ENCODE results near the gene SFRP2. TPM values are rescaled to one million over a fixed set of nuclear protein-coding genes. Genes with fewer than 3 reads are reported as not detected.
A peak's percentile ranks its signal among the peaks of the same experiment; 100 is the strongest.

The SFRP2 gene
- total and polyA plus RNA-seq, 4 experiments from 2014 or later: not detected

DNA sequence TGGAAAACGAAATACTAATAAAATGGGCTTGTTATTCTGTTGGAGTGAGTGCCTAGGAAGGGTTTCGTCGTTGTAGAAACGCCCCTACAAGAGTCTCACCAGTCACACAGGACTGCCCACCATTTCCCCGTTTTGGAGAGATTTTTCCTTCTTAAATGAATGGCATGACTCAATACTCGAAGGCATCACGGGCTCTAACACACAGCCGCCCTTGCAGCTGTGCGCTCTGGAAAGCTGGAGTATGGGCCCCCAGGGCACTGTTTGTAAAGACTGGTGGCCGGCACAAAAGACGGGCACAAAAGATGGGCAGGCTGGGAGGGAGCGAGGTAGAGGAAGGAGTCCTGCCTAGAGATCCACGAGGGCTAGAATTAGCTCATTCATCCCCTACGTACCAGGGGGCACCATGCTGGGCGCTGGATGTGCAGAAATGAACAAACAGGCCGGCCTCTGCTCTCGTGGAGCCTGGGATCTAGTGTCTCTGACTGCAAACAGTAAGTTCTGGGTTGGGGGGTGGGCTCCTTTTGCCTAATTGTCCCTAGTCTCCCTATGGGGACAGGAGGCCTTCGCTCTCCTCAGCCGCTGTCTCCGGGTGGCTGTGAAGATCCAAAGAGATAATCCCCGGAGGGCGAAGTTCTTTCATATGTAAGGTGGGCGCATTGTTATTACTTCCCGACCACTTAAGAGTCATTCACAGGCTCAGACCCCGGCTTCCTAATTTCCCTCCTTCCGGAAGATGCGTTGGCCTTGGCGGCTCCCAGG, 1.0 kb upstream of the SFRP2 start:
- ChIA-PET POLR2A (ENCODE audit: partially characterized antibody) (no interaction called here), CTCF (ENCODE audit: partially characterized antibody) (no interaction called here)
- H3K4me3 Mint-ChIP-seq: peak overlapping the region in 7 of 8 donors; percentile 15 to 78 (median 49)
- H3K4me1 ChIP-seq (ENCODE audit: insufficient read depth, low read length): peaks cover 36% of the 10 kb centered on the region
- DNase-seq: no peak
- no peak overlapping the region for H3K4me3 ChIP-seq (ENCODE audit: low read length in 2 of 2)
- no peaks in the 10 kb centered on the region for H3K36me3 Mint-ChIP-seq
- no peaks in the 10 kb centered on the region for H3K9me3 ChIP-seq (ENCODE audit: control insufficient read depth in 1 of 2, low read length in 2 of 2)
- no peaks in the 10 kb centered on the region for H3K36me3 ChIP-seq (ENCODE audit: insufficient read depth, low read length)
- intact Hi-C loops (cut with micrococcal nuclease): loop anchor here (5.0 kb wide), 4 partner anchors 227 to 827 kb away; partner anchors contain the start of gene PLRG1
- no peaks in the 10 kb centered on the region for H3K9me3 Mint-ChIP-seq
- H3K4me1 Mint-ChIP-seq: peaks cover 18 to 45% (median 34%) of the 10 kb centered on the region in 4 donors
- peaks cover 64 to 69% of the 10 kb centered on the region in 2 donors for H3K27me3 Mint-ChIP-seq
- no peak overlapping the region for H3K27ac ChIP-seq (ENCODE audit: low read depth, low read length)
- H3K27ac Mint-ChIP-seq: no peak overlapping the region
- H3K27me3 ChIP-seq (ENCODE audit: insufficient read depth, low read length): peaks cover 45% of the 10 kb centered on the region

DNA sequence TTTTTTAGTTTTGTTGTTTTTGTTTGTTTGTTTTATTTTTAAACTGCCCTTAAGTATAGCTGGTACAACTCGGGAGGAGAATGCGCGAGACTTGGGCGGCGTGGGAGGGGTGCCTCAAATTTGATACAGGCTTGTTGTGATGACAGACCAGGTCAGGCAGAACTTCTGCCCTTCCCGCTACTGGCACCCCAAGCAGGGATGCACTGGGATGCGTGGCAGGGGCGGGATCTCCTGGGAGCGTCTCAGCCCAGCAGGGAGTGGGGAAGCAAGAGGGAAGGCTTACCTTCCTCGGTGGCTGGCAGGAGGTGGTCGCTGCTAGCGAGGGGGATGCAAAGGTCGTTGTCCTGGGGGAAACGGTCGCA, 851 bp downstream of the SFRP2 start:
- no peaks in the 10 kb centered on the region for H3K36me3 ChIP-seq (ENCODE audit: insufficient read depth, low read length)
- Mint-ChIP-seq H3K9me3 (no peaks in the 10 kb centered on the region), H3K27me3 (peaks cover 57 to 67% of the 10 kb centered on the region in 2 donors), H3K4me1 (peaks cover 18 to 45% (median 34%) of the 10 kb centered on the region in 4 donors), H3K4me3 (peak overlapping the region in 7 of 8 donors; percentile 35 to 77 (median 62)), H3K36me3 (no peaks in the 10 kb centered on the region), H3K27ac (no peak overlapping the region)
- peaks cover 36% of the 10 kb centered on the region for H3K4me1 ChIP-seq (ENCODE audit: insufficient read depth, low read length)
- H3K9me3 ChIP-seq (ENCODE audit: control insufficient read depth in 1 of 2, low read length in 2 of 2): no peaks in the 10 kb centered on the region
- ChIA-PET POLR2A (ENCODE audit: partially characterized antibody) (no interaction called here), CTCF (ENCODE audit: partially characterized antibody) (no interaction called here)
- intact Hi-C loops (cut with micrococcal nuclease): loop anchor here (5.0 kb wide), 4 partner anchors 229 to 829 kb away; partner anchors contain the start of gene PLRG1
- no peak for DNase-seq
- peaks cover 40% of the 10 kb centered on the region for H3K27me3 ChIP-seq (ENCODE audit: insufficient read depth, low read length)
- no peak overlapping the region for H3K4me3 ChIP-seq (ENCODE audit: low read length in 2 of 2)
- H3K27ac ChIP-seq (ENCODE audit: low read depth, low read length): no peak overlapping the region

DNA sequence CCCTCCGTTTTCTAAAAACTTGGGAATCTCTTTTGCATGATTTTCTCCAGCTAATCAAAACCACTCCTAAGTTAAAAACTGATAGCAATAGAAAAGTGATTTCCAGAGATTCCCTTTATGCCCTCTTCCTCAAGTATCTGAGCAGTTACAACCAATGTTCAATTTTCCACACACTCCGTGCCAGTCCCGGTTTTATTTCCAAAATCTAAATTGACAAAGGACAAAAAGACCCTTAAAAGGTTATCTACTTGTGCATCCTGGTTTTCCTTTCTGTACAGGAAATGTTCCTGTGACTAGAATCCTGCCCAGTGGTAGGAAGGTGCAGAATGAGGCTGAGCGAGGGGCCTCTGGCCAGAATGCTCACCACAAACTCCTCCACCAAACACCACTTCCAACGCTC, 1.3 kb downstream of the SFRP2 start:
- Mint-ChIP-seq H3K9me3 (no peaks in the 10 kb centered on the region), H3K4me3 (peak overlapping the region in 3 of 8 donors; percentile 9 to 72 (median 69)), H3K4me1 (peaks cover 16 to 42% (median 32%) of the 10 kb centered on the region in 4 donors), H3K27ac (no peak overlapping the region), H3K27me3 (peaks cover 55 to 66% of the 10 kb centered on the region in 2 donors), H3K36me3 (no peaks in the 10 kb centered on the region)
- peaks cover 36% of the 10 kb centered on the region for H3K27me3 ChIP-seq (ENCODE audit: insufficient read depth, low read length)
- POLR2A ChIA-PET (ENCODE audit: partially characterized antibody): no interaction called here
- no peak overlapping the region for H3K4me3 ChIP-seq (ENCODE audit: low read length in 2 of 2)
- no peak overlapping the region for H3K27ac ChIP-seq (ENCODE audit: low read depth, low read length)
- CTCF ChIA-PET (ENCODE audit: partially characterized antibody): interaction anchor here (1.3 kb wide), 1 partner anchor 8 kb away, joined by 3 read pairs; no protein-coding TSS in a partner anchor
- H3K9me3 ChIP-seq (ENCODE audit: control insufficient read depth in 1 of 2, low read length in 2 of 2): no peaks in the 10 kb centered on the region
- peaks cover 35% of the 10 kb centered on the region for H3K4me1 ChIP-seq (ENCODE audit: insufficient read depth, low read length)
- intact Hi-C loops (cut with micrococcal nuclease): loop anchor here (5.0 kb wide), 4 partner anchors 230 to 830 kb away; partner anchors contain the start of gene PLRG1
- H3K36me3 ChIP-seq (ENCODE audit: insufficient read depth, low read length): no peaks in the 10 kb centered on the region
- DNase-seq: no peak

DNA sequence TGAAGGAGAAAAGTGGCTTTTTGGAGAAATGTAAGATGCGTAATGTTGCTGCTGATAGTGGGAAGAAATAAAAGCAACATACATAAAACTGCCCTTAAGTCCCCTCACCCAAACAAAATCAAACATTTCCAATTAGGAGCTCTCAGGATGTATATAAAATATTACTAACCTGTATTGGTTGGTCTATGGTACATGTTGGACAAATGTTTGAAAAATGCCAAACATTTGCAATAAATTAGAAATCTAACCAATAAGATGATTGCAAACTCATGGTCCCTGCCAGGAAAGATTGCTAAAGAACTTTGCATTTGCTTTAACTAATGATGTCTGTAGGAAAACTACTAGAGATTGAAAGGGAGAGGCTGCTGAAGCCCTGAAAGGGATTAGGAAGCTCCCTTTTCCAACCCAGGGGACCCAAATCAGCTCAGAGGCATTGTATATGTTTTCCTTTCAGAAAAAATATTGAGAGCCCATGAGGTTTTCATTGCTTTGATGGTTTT, 1.8 kb downstream of the SFRP2 start:
- H3K36me3 Mint-ChIP-seq: no peaks in the 10 kb centered on the region
- DNase-seq: no peak

DNA sequence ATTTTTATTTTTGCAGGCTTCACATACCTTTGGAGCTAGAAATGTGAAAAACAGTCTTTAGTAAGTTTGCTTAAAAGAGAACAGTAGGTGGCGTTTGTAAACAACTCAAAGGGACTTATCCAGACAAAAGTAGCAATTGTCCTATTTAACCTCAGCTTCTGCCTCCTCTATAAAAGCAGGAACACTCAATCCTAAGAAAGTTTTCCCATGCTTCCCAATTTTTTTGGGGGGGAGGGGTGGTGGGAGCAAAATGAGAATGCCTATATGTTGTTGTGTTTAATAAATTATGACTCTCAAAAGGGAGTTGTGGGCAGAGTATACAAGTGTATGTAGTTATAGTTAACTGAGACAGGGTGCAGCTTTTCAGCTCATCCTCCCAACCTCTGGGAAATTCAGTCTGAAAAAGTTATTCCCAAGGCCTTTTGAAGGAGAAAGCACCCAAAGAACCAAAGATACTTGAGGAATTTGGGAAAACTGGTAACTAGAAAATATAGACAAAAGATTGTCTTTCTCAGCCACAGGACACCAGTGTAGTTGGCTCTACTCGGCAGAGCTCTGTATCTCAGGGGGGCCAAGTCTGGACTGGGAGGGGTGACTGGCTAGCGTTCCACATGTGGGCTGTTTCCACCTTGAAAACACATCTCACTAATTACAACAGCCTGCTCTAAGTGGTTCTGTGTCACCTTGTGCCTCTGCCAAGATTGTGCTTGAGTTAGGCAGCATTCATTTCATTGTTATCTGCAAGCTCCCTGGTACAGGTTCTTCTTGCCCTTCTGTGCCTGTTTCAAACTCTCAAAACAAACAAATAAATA, 2.8 kb downstream of the SFRP2 start:
- H3K9me3 Mint-ChIP-seq: no peaks in the 10 kb centered on the region
- intact Hi-C loops (cut with micrococcal nuclease): loop anchor here (5.0 kb wide), 4 partner anchors 231 to 831 kb away; partner anchors contain the start of gene PLRG1
- H3K4me3 ChIP-seq (ENCODE audit: low read length in 2 of 2): no peak overlapping the region
- no peaks in the 10 kb centered on the region for H3K36me3 ChIP-seq (ENCODE audit: insufficient read depth, low read length)
- H3K36me3 Mint-ChIP-seq: no peaks in the 10 kb centered on the region
- H3K4me1 ChIP-seq (ENCODE audit: insufficient read depth, low read length): peaks cover 20% of the 10 kb centered on the region
- no peak overlapping the region for H3K27ac ChIP-seq (ENCODE audit: low read depth, low read length)
- H3K9me3 ChIP-seq (ENCODE audit: control insufficient read depth in 1 of 2, low read length in 2 of 2): no peaks in the 10 kb centered on the region
- no peak overlapping the region for H3K4me3 Mint-ChIP-seq
- H3K4me1 Mint-ChIP-seq: peaks cover 7 to 28% (median 19%) of the 10 kb centered on the region in 4 donors
- H3K27me3 Mint-ChIP-seq: peaks cover 50 to 67% of the 10 kb centered on the region in 2 donors
- H3K27ac Mint-ChIP-seq: no peak overlapping the region
- CTCF ChIA-PET (ENCODE audit: partially characterized antibody): interaction anchor here (0.7 to 2.6 kb wide), 7 partner anchors 9 to 1003 kb away, joined by 3 to 6 read pairs (median 4); no protein-coding TSS in a partner anchor
- peaks cover 21% of the 10 kb centered on the region for H3K27me3 ChIP-seq (ENCODE audit: insufficient read depth, low read length)
- peak in 1 of 5 donors; percentile 21 for DNase-seq
- POLR2A ChIA-PET (ENCODE audit: partially characterized antibody): no interaction called here

More for the DNA sequence above, 1.8 kb downstream of the SFRP2 start:
- intact Hi-C loops (cut with micrococcal nuclease): loop anchor here (5.0 kb wide), 4 partner anchors 230 to 830 kb away; partner anchors contain the start of gene PLRG1
- H3K4me3 Mint-ChIP-seq: no peak overlapping the region
- no peaks in the 10 kb centered on the region for H3K9me3 Mint-ChIP-seq
- peaks cover 16 to 37% (median 28%) of the 10 kb centered on the region in 4 donors for H3K4me1 Mint-ChIP-seq
- Histone ChIP-seq H3K4me1 (ENCODE audit: insufficient read depth, low read length) (peaks cover 30% of the 10 kb centered on the region), H3K27me3 (ENCODE audit: insufficient read depth, low read length) (peaks cover 31% of the 10 kb centered on the region), H3K9me3 (ENCODE audit: control insufficient read depth in 1 of 2, low read length in 2 of 2) (no peaks in the 10 kb centered on the region), H3K27ac (ENCODE audit: low read depth, low read length) (no peak overlapping the region), H3K36me3 (ENCODE audit: insufficient read depth, low read length) (no peaks in the 10 kb centered on the region), H3K4me3 (ENCODE audit: low read length in 2 of 2) (no peak overlapping the region)
- H3K27ac Mint-ChIP-seq: no peak overlapping the region
- H3K27me3 Mint-ChIP-seq: peaks cover 53 to 69% of the 10 kb centered on the region in 2 donors
- ChIA-PET POLR2A (ENCODE audit: partially characterized antibody) (no interaction called here), CTCF (ENCODE audit: partially characterized antibody) (interaction anchor here (1.3 to 2.6 kb wide), 4 partner anchors 8 to 719 kb away, joined by 3 to 6 read pairs (median 5); no protein-coding TSS in a partner anchor)

DNA sequence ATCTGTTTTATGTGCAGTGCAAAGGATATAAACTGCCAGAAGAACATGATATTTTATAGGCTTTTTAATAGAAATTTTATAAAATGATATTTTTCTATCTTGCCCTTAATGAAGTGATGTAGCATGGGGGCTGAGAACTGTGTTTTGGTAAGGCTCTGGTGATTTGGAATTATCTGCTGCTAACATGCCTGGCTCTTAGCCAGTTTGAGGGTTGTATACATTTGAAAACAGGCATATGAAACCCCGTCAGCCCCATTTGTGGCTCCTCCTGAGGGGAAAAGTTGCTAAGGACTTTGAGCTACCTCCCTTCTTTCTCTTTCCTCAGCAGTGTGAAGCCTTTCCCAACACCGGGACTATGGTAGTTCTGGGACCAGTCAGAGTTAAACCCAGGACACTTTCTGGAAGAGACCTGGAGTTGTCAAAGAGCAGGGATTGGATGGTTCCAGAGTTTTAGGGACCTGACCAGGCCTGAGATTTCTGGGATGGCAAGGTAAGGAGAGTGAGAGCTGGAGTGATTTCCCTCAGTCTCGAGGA, 4.7 kb downstream of the SFRP2 start:
- Mint-ChIP-seq H3K4me3 (no peak overlapping the region), H3K4me1 (peaks cover 5 to 14% (median 10%) of the 10 kb centered on the region in 4 donors), H3K9me3 (no peaks in the 10 kb centered on the region), H3K27me3 (peaks cover 45 to 65% of the 10 kb centered on the region in 2 donors), H3K27ac (peak overlapping the region in 1 of 7 donors; percentile 78), H3K36me3 (no peaks in the 10 kb centered on the region)
- ChIA-PET POLR2A (ENCODE audit: partially characterized antibody) (no interaction called here), CTCF (ENCODE audit: partially characterized antibody) (interaction anchor here (0.7 to 2.6 kb wide), 2 partner anchors 235 to 265 kb away, joined by 3 to 6 read pairs; no protein-coding TSS in a partner anchor)
- no peaks in the 10 kb centered on the region for H3K36me3 ChIP-seq (ENCODE audit: insufficient read depth, low read length)
- H3K4me3 ChIP-seq (ENCODE audit: low read length in 2 of 2): no peak overlapping the region
- intact Hi-C loops (cut with micrococcal nuclease): no loop called here
- no peaks in the 10 kb centered on the region for H3K9me3 ChIP-seq (ENCODE audit: control insufficient read depth in 1 of 2, low read length in 2 of 2)
- no peak for DNase-seq
- H3K27ac ChIP-seq (ENCODE audit: low read depth, low read length): no peak overlapping the region
- H3K4me1 ChIP-seq (ENCODE audit: insufficient read depth, low read length): peaks cover 14% of the 10 kb centered on the region
- H3K27me3 ChIP-seq (ENCODE audit: insufficient read depth, low read length): peaks cover 4% of the 10 kb centered on the region

Data from CD4-positive, alpha-beta memory T cell (primary cell).